Activated naive CD4-positive, alpha-beta T cell treated with anti-CD3 and anti-CD28 coated beads, Interleukin-2, amount 10 ng/mL, durations not matched to agents 5 hours and 36 hours (primary cell): ENCODE measurements around the gene ZNF101. TPM values are rescaled to one million over a fixed set of nuclear protein-coding genes. Genes with fewer than 3 reads are reported as not detected.

Source experiments
- total RNA-seq, 2 experiments: library from RNA; stranded (reverse); gene quantifications; one replicate each; pipeline ENCODE4 v1.2.3, GENCODE V29; 2021

The ZNF101 gene
- total RNA-seq: 100 to 1,000 TPM; 121 to 129 TPM

GRCh38 chr19:19668230-19669012 lies at the start of gene ZNF101:
Gene ZNF101 (plus strand): TSS chr19:19668839. CDS start chr19:19668964, 125 bp downstream.

GRCh38 chr19:19627621-19628500 lies 40.8 kb upstream of the ZNF101 start, which contains the start of gene LPAR2:
Gene LPAR2 (minus strand): TSS chr19:19628220. CDS start chr19:19627275, 945 bp downstream.

GRCh38 chr19:19643158-19644053 lies 25.2 kb upstream of the ZNF101 start, which contains the start of gene GMIP:
Gene GMIP (minus strand): TSS chr19:19643657. CDS start chr19:19643529, 128 bp downstream.

GRCh38 chr19:19663256-19664120 lies 5.2 kb upstream of the ZNF101 start, which contains the start of gene ATP13A1:
Gene ATP13A1 (minus strand): TSS chr19:19663676. CDS start chr19:19663666, 10 bp downstream.

GRCh38 chr19:19732579-19733501 lies 64.2 kb downstream of the ZNF101 start, which contains the start of gene ZNF14:
Gene ZNF14 (minus strand): TSS chr19:19733112. CDS start chr19:19732958, 154 bp downstream.

Other genes with a start within 250 kb of the ZNF101 start
- 1 to 10 TPM; 4.7 to 6.5 TPM for gene TSSK6, start 153.3 kb upstream of the ZNF101 start, total RNA-seq
- 100 to 1,000 TPM; 299 to 304 TPM for gene NDUFA13, start 152.6 kb upstream of the ZNF101 start, total RNA-seq
- gene YJEFN3, start 139.9 kb upstream of the ZNF101 start, total RNA-seq: 10 to 100 TPM in 1 of 2 experiments, 1 to 10 TPM in 1; 7.8 to 10.5 TPM
- gene CILP2, start 130.6 kb upstream of the ZNF101 start, total RNA-seq: under 1 TPM; 0.10 to 0.17 TPM
- gene PBX4, start 50.2 kb upstream of the ZNF101 start, total RNA-seq: 10 to 100 TPM; 26.2 to 27.4 TPM
- 10 to 100 TPM; 42.1 to 44.8 TPM for gene LPAR2, start 40.6 kb upstream of the ZNF101 start, total RNA-seq
- 100 to 1,000 TPM; 107 to 111 TPM for gene GMIP, start 25.2 kb upstream of the ZNF101 start, total RNA-seq
- 10 to 100 TPM; 81.8 to 93.7 TPM for gene ATP13A1, start 5.2 kb upstream of the ZNF101 start, total RNA-seq
- 1 to 10 TPM; 9.2 to 9.5 TPM for gene ZNF14, start 64.3 kb downstream of the ZNF101 start, total RNA-seq
- gene ZNF506, start 152.9 kb downstream of the ZNF101 start, total RNA-seq: 10 to 100 TPM; 27.8 to 29.6 TPM
- gene ZNF253, start 197.0 kb downstream of the ZNF101 start, total RNA-seq: 10 to 100 TPM; 20.8 to 22.2 TPM
- gene ZNF93, start 232.1 kb downstream of the ZNF101 start, total RNA-seq: 10 to 100 TPM; 13.1 to 14.4 TPM